ENCODE results near the gene CTDP1.

The CTDP1 gene

GRCh38 chr18:79733986-79734770 lies 54.6 kb downstream of the CTDP1 start:
- intact Hi-C loops (cut with DNase I; ENCODE audit: low total_unique reads), result no loop called here
- peaks cover 84 to 94% (median 94%) of the 10 kb centered on the region in 3 donors for H3K36me3 ChIP-seq
- H3K27ac ChIP-seq, result no peak overlapping the region
- H3K27me3 ChIP-seq, result no peaks in the 10 kb centered on the region
- TF ChIP-seq CTCF (IDR thresholded peaks at IDR 0.05), result no peak
- no peaks in the 10 kb centered on the region for H3K4me1 ChIP-seq
- no peak overlapping the region for H3K4me3 ChIP-seq
- DNase-seq, result no peak
- no peaks in the 10 kb centered on the region for H3K9me3 ChIP-seq

GRCh38 chr18:79735071-79735980 lies 55.7 kb downstream of the CTDP1 start:
- H3K9me3 ChIP-seq, result no peaks in the 10 kb centered on the region
- no peaks in the 10 kb centered on the region for H3K4me1 ChIP-seq
- no peak overlapping the region for H3K27ac ChIP-seq
- no peak for TF ChIP-seq CTCF (IDR thresholded peaks at IDR 0.05)
- no peak overlapping the region for H3K4me3 ChIP-seq
- intact Hi-C loops (cut with DNase I; ENCODE audit: low total_unique reads), result no loop called here
- no peak for DNase-seq
- no peaks in the 10 kb centered on the region for H3K27me3 ChIP-seq
- peaks cover 77 to 91% (median 87%) of the 10 kb centered on the region in 3 donors for H3K36me3 ChIP-seq

GRCh38 chr18:79736230-79736629 lies 56.6 kb downstream of the CTDP1 start:
- Histone ChIP-seq H3K36me3 (peaks cover 70 to 91% (median 87%) of the 10 kb centered on the region in 3 donors), H3K27ac (no peak overlapping the region), H3K9me3 (no peaks in the 10 kb centered on the region), H3K27me3 (no peaks in the 10 kb centered on the region), H3K4me1 (no peaks in the 10 kb centered on the region), H3K4me3 (no peak overlapping the region)
- no peak for DNase-seq
- TF ChIP-seq CTCF (IDR thresholded peaks at IDR 0.05), result no peak
- intact Hi-C loops (cut with DNase I; ENCODE audit: low total_unique reads), result no loop called here

- no peaks in the 10 kb centered on the region for H3K27me3 ChIP-seq
- intact Hi-C loops (cut with DNase I; ENCODE audit: low total_unique reads), result no loop called here
- H3K9me3 ChIP-seq, result no peaks in the 10 kb centered on the region
- no peak overlapping the region for H3K4me3 ChIP-seq
- no peaks in the 10 kb centered on the region for H3K4me1 ChIP-seq
- no peak for TF ChIP-seq CTCF (IDR thresholded peaks at IDR 0.05)
- no peak overlapping the region for H3K27ac ChIP-seq
- no peak for DNase-seq
- H3K36me3 ChIP-seq, result peaks cover 69 to 91% (median 87%) of the 10 kb centered on the region in 3 donors
Measured at GRCh38 chr18:79736846-79737245, 57.2 kb downstream of the CTDP1 start.

GRCh38 chr18:79737426-79737825 lies 57.8 kb downstream of the CTDP1 start:
- intact Hi-C loops (cut with DNase I; ENCODE audit: low total_unique reads), result no loop called here
- Histone ChIP-seq H3K9me3 (no peaks in the 10 kb centered on the region), H3K27ac (no peak overlapping the region), H3K36me3 (peaks cover 69 to 92% (median 86%) of the 10 kb centered on the region in 3 donors), H3K4me1 (no peaks in the 10 kb centered on the region), H3K27me3 (no peaks in the 10 kb centered on the region), H3K4me3 (no peak overlapping the region)
- DNase-seq, result peak in 1 of 2 donors; percentile 48
- no peak for TF ChIP-seq CTCF (IDR thresholded peaks at IDR 0.05)

Measured in tibial artery (tissue), 4 donors.